SK-N-SH (cell line): ENCODE measurements around the gene KBTBD13. TPM values are rescaled to one million over a fixed set of nuclear protein-coding genes. Genes with fewer than 3 reads are reported as not detected.

Experiments used
- CTCF ChIA-PET: fragments of 300-600, 350-600 bp; formaldehyde crosslinking; extraction: SDS; loops from one replicate; lab custom pipeline; 2021; lab: Yijun Ruan, JAX
- POLR2A ChIA-PET: fragments of 350-600 bp; sonication (Branson Sonifier 250); formaldehyde crosslinking; extraction: SDS; loops from one replicate; lab custom pipeline; 2020; ENCODE audit warnings: antibody characterized with exemption, inconsistent platforms; lab: Yijun Ruan, JAX
- DNase-seq: peaks from one replicate; pipeline ENCODE4 v3.0.0; 2012
- H2AFZ ChIP-seq: fragments of 200-600 bp; sonication (generic); 2 replicates; pipeline ENCODE4 v1.8.1; 2016; ENCODE audit warnings: antibody characterized with exemption, mild to moderate bottlenecking, low read depth
- H3F3A ChIP-seq: fragments of 200-600 bp; sonication (generic); replicated peaks from 2 replicates; pipeline ENCODE3; 2016; ENCODE audit warnings: antibody characterized with exemption, mild to moderate bottlenecking; ENCODE audit not compliant: insufficient read depth
- H3K27ac ChIP-seq, 2 experiments: fragments of 200-500 bp in 1 of 2; fragments of 200-600 bp in 1 of 2; sonication (Bioruptor generic) in 1 of 2; sonication (generic), shearing (Covaris generic) in 1 of 2; 2 replicates each; pipeline versions ENCODE4 v1.5.1 to v1.6.1; 2014 to 2016; ENCODE audit warnings: low read depth in 2 of 2, inconsistent platforms in 1 of 2, low read length in 1 of 2, mild to moderate bottlenecking in 1 of 2, mixed read lengths in 1 of 2
- H3K27me3 ChIP-seq: fragments of 200-600 bp; sonication (generic), shearing (Covaris generic); 2 replicates; pipeline ENCODE4 v1.6.1; 2016; ENCODE audit warnings: mixed run types; ENCODE audit not compliant: insufficient read depth
- H3K36me3 ChIP-seq, 2 experiments: fragments of 200-500 bp in 1 of 2; fragments of 200-600 bp in 1 of 2; sonication (Bioruptor generic) in 1 of 2; sonication (generic) in 1 of 2; replicated peaks in 1 of 2; 2 replicates each; pipeline versions ENCODE3 to v1.5.1; 2014 to 2016; ENCODE audit warnings: low read length in 1 of 2, mild to moderate bottlenecking in 1 of 2; ENCODE audit not compliant: insufficient read depth in 2 of 2, control insufficient read depth in 1 of 2
- H3K4me1 ChIP-seq, 2 experiments: fragments of 200-500 bp in 1 of 2; fragments of 200-600 bp in 1 of 2; sonication (Bioruptor generic) in 1 of 2; sonication (generic), shearing (Covaris generic) in 1 of 2; 2 replicates each; pipeline versions ENCODE4 v1.5.1 to v1.6.1; 2014 to 2016; ENCODE audit warnings: low read depth in 1 of 2, low read length in 1 of 2, mixed run types in 1 of 2; ENCODE audit not compliant: insufficient read depth in 2 of 2, control insufficient read depth in 1 of 2
- H3K4me2 ChIP-seq: fragments of 200-600 bp; sonication (generic), shearing (Covaris generic); 2 replicates; pipeline ENCODE4 v1.6.1; 2017; ENCODE audit warnings: mixed run types
- H3K4me3 ChIP-seq, 2 experiments: fragments of 200-500 bp in 1 of 2; fragments of 200-600 bp in 1 of 2; sonication (Bioruptor generic) in 1 of 2; sonication (generic), shearing (Covaris generic) in 1 of 2; 2 replicates each; pipeline versions ENCODE4 v1.5.1 to v1.8.1; 2014 to 2016; ENCODE audit warnings: low read depth in 2 of 2, inconsistent platforms in 1 of 2, low read length in 1 of 2, mild to moderate bottlenecking in 1 of 2, mixed read lengths in 1 of 2, moderate library complexity in 1 of 2
- H3K79me2 ChIP-seq: fragments of 200-600 bp; sonication (generic); 2 replicates; pipeline ENCODE4 v1.8.1; 2017; ENCODE audit warnings: mild to moderate bottlenecking; ENCODE audit not compliant: insufficient read depth
- H3K9ac ChIP-seq: fragments of 200-600 bp; sonication (generic); 2 replicates; pipeline ENCODE4 v1.6.1; 2017; ENCODE audit warnings: mixed run types
- H3K9me2 ChIP-seq: fragments of 200-600 bp; sonication (generic); 2 replicates; pipeline ENCODE4 v1.6.1; 2017; ENCODE audit warnings: mixed run types
- H3K9me3 ChIP-seq: fragments of 200-600 bp; sonication (generic); 2 replicates; pipeline ENCODE4 v1.6.1; 2017; ENCODE audit warnings: mixed run types, mild to moderate bottlenecking, moderate library complexity
- H4K20me1 ChIP-seq: fragments of 200-600 bp; sonication (generic); 2 replicates; pipeline ENCODE4 v1.6.1; 2017; ENCODE audit warnings: mild to moderate bottlenecking, mixed run types; ENCODE audit not compliant: insufficient read depth
- FOXM1 ChIP-seq: IDR thresholded peaks from 2 replicates; pipeline ENCODE4 v1.4.0; 2012; ENCODE audit warnings: low read depth, mild to moderate bottlenecking
- GABPA ChIP-seq: IDR thresholded peaks from 2 replicates; pipeline ENCODE4 v1.4.0; 2012; ENCODE audit warnings: low read depth, mild to moderate bottlenecking
- GATA2 ChIP-seq: sonication (generic); formaldehyde crosslinking; IDR thresholded peaks from 2 replicates; pipeline ENCODE4 v1.5.0; 2020; ENCODE audit warnings: mild to moderate bottlenecking, missing genetic modification reagents
- MEF2A ChIP-seq: IDR thresholded peaks from 2 replicates; pipeline ENCODE4 v1.4.0; 2012; ENCODE audit warnings: low read depth, borderline replicate concordance
- MXI1 ChIP-seq: IDR thresholded peaks from 2 replicates; pipeline ENCODE4 v1.6.1; 2012; ENCODE audit warnings: mild to moderate bottlenecking, low read depth, low read length, improper control_type of control experiment
- NFIC ChIP-seq: IDR thresholded peaks from 2 replicates; pipeline ENCODE4 v1.4.0; 2012; ENCODE audit warnings: borderline replicate concordance
- NRF1 ChIP-seq: IDR thresholded peaks from 2 replicates; pipeline ENCODE4 v1.6.1; 2012; ENCODE audit warnings: low read depth, mild to moderate bottlenecking, low read length
- POLR2AphosphoS5 ChIP-seq: IDR thresholded peaks from 2 replicates; pipeline ENCODE4 v1.6.1; 2012; ENCODE audit warnings: low read depth, low read length
- RCOR1 ChIP-seq: fragments of 150-350 bp; IDR thresholded peaks from 2 replicates; pipeline ENCODE4 v1.6.1; 2017; ENCODE audit warnings: antibody characterized with exemption, low read length
- RXRA ChIP-seq: IDR thresholded peaks from 2 replicates; pipeline ENCODE4 v1.4.0; 2012; ENCODE audit warnings: low read depth, mild to moderate bottlenecking, borderline replicate concordance
- SIN3A ChIP-seq: IDR thresholded peaks from 2 replicates; pipeline ENCODE4 v1.6.1; 2012; ENCODE audit warnings: low read depth, mild to moderate bottlenecking, low read length, moderate library complexity, borderline replicate concordance
- TAF1 ChIP-seq: IDR thresholded peaks from 2 replicates; pipeline ENCODE4 v1.6.1; 2012; ENCODE audit warnings: low read depth, mild to moderate bottlenecking, low read length, moderate library complexity, borderline replicate concordance
- YY1 ChIP-seq: IDR thresholded peaks from 2 replicates; pipeline ENCODE4 v1.4.0; 2012; ENCODE audit warnings: low read depth, mild to moderate bottlenecking
- WGBS: methylation state at CpG from one replicate; pipeline ENCODE4 v1.1.6; 2017; ENCODE audit warnings: low lambda C conversion rate; 5-methylcytosine and 5-hydroxymethylcytosine counted together
- polyA plus RNA-seq, 3 experiments: library from polyadenylated mRNA; depleted of rRNA; stranded (reverse); fragments of >200 nt; gene quantifications; 2 replicates each; pipeline ENCODE4 v1.2.3, GENCODE V29; 2012
- TF ChIP-seq, protein P1 (sequence below): IDR thresholded peaks from 2 replicates; pipeline ENCODE4 v1.4.0; 2012; ENCODE audit warnings: low read depth, borderline replicate concordance
- TF ChIP-seq, protein P2 (sequence below): IDR thresholded peaks from 2 replicates; pipeline ENCODE4 v1.4.0; 2012; ENCODE audit warnings: low read depth
- TF ChIP-seq, protein P3 (sequence below): IDR thresholded peaks from 2 replicates; pipeline ENCODE4 v1.6.1; 2012; ENCODE audit warnings: mild to moderate bottlenecking, low read depth, low read length, moderate library complexity
- TF ChIP-seq, protein P4 (sequence below): IDR thresholded peaks from 2 replicates; pipeline ENCODE4; 2012
- TF ChIP-seq, protein P5 (sequence below): fragments of 150-350 bp; IDR thresholded peaks from 2 replicates; pipeline ENCODE4 v1.6.1; 2016; ENCODE audit warnings: mild to moderate bottlenecking, low read depth, low read length
- TF ChIP-seq, protein P6 (sequence below): IDR thresholded peaks from 2 replicates; pipeline ENCODE4 v1.4.0; 2012; ENCODE audit warnings: low read depth, borderline replicate concordance
- TF ChIP-seq, protein P7 (sequence below): fragments of 200-600 bp; sonication (generic); IDR thresholded peaks from 2 replicates; pipeline ENCODE4 v1.6.1; 2017; ENCODE audit warnings: antibody characterized with exemption, mild to moderate bottlenecking, moderate library complexity

The KBTBD13 gene
- polyA plus RNA-seq, 1 of the 3 experiments (the other 2 are of a cell fraction) = not detected

DNA sequence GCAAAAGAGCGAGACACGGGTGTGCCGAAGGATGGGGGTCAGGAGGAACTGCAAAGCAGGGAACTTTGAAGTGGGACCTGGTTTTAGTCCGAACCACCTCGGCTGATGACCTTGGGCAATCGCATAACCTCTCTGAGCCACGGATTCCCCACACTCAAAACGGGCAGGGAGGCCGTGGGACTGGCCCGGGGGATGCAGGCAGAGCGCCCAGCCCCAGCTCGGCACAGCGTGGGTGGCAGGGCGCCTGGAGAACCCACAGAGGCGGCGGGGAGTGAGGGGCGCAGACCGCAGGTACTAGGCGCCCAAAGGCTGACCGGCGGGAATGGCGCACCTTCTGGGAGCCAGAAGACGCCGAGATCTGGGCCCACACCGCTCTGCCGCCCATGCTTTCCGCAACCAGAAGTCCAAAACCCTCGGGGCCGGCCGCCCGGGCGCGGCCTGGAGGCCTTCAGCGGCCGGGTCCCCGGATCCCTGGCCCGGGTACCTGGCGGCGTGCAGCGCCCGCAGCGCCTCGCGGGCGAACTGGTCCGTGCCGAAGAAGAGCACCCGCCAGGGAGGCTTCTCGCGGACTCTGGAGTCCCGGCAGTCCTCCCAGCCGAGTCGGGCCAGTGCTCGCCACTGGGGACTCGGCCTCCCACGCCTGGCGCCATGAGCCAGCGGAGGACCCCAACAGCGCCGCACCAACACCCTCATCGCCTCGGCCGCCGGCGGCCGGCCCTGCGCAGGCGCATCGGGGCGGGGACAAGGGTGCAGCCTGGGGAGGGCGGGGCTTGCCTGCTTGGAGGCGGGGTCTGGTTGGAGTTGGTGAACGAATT, 47.4 kb upstream of the KBTBD13 start, which contains the start of gene MTFMT:
TSS of gene MTFMT (minus strand) at position 719 of the 815 bp plus-strand sequence. CDS start at position 693, 26 bp downstream.
- Histone ChIP-seq H3K4me1 (peaks cover 0 to 6% of the 10 kb centered on the region in 2 experiments; a peak in 2 of 4 replicates), H3K4me3 (peak within 1 kb of the TSS; percentile 76 to 92), H4K20me1 (no peaks in the 10 kb centered on the region), H3K9me3 (no peaks in the 10 kb centered on the region), H3K9me2 (no peaks in the 10 kb centered on the region), H3K79me2 (peaks cover 25% of the 10 kb centered on the region), H3K9ac (peak within 1 kb of the TSS; percentile 75), H3K27ac (peak within 1 kb of the TSS; percentile 26 to 53; a peak in 3 of 4 replicates), H3K36me3 (peaks cover 10 to 23% of the 10 kb centered on the region in 2 experiments), H3F3A (no peaks in the 10 kb centered on the region), H3K27me3 (no peaks in the 10 kb centered on the region), H2AFZ (peak within 1 kb of the TSS; percentile 93), H3K4me2 (peak within 1 kb of the TSS; percentile 95)
- ChIA-PET POLR2A (no interaction called here), CTCF (no interaction called here)
- DNase-seq = peak; percentile 99
- peak; percentile 74 for TF ChIP-seq TAF1
- TF ChIP-seq NRF1 = peak; percentile 91
- no peak for TF ChIP-seq FOXM1
- peak; percentile 75 for TF ChIP-seq MXI1
- no peak for TF ChIP-seq GATA2
- TF ChIP-seq, protein P1, sequence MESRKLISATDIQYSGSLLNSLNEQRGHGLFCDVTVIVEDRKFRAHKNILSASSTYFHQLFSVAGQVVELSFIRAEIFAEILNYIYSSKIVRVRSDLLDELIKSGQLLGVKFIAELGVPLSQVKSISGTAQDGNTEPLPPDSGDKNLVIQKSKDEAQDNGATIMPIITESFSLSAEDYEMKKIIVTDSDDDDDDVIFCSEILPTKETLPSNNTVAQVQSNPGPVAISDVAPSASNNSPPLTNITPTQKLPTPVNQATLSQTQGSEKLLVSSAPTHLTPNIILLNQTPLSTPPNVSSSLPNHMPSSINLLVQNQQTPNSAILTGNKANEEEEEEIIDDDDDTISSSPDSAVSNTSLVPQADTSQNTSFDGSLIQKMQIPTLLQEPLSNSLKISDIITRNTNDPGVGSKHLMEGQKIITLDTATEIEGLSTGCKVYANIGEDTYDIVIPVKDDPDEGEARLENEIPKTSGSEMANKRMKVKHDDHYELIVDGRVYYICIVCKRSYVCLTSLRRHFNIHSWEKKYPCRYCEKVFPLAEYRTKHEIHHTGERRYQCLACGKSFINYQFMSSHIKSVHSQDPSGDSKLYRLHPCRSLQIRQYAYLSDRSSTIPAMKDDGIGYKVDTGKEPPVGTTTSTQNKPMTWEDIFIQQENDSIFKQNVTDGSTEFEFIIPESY = no peak
- TF ChIP-seq MEF2A = no peak
- no peak for TF ChIP-seq GABPA
- TF ChIP-seq, protein P2, sequence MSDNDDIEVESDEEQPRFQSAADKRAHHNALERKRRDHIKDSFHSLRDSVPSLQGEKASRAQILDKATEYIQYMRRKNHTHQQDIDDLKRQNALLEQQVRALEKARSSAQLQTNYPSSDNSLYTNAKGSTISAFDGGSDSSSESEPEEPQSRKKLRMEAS = 0 out of 2 replicates have a peak, but pooled peaks have one; percentile 42
- peak; percentile 94 for TF ChIP-seq POLR2AphosphoS5
- TF ChIP-seq, protein P3, sequence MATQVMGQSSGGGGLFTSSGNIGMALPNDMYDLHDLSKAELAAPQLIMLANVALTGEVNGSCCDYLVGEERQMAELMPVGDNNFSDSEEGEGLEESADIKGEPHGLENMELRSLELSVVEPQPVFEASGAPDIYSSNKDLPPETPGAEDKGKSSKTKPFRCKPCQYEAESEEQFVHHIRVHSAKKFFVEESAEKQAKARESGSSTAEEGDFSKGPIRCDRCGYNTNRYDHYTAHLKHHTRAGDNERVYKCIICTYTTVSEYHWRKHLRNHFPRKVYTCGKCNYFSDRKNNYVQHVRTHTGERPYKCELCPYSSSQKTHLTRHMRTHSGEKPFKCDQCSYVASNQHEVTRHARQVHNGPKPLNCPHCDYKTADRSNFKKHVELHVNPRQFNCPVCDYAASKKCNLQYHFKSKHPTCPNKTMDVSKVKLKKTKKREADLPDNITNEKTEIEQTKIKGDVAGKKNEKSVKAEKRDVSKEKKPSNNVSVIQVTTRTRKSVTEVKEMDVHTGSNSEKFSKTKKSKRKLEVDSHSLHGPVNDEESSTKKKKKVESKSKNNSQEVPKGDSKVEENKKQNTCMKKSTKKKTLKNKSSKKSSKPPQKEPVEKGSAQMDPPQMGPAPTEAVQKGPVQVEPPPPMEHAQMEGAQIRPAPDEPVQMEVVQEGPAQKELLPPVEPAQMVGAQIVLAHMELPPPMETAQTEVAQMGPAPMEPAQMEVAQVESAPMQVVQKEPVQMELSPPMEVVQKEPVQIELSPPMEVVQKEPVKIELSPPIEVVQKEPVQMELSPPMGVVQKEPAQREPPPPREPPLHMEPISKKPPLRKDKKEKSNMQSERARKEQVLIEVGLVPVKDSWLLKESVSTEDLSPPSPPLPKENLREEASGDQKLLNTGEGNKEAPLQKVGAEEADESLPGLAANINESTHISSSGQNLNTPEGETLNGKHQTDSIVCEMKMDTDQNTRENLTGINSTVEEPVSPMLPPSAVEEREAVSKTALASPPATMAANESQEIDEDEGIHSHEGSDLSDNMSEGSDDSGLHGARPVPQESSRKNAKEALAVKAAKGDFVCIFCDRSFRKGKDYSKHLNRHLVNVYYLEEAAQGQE = 0 out of 2 replicates have a peak, but pooled peaks have one; percentile 14
- TF ChIP-seq YY1 = peak; percentile 69
- TF ChIP-seq, protein P4, sequence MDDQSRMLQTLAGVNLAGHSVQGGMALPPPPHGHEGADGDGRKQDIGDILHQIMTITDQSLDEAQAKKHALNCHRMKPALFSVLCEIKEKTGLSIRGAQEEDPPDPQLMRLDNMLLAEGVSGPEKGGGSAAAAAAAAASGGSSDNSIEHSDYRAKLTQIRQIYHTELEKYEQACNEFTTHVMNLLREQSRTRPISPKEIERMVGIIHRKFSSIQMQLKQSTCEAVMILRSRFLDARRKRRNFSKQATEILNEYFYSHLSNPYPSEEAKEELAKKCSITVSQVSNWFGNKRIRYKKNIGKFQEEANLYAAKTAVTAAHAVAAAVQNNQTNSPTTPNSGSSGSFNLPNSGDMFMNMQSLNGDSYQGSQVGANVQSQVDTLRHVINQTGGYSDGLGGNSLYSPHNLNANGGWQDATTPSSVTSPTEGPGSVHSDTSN = no peak
- TF ChIP-seq, protein P5, sequence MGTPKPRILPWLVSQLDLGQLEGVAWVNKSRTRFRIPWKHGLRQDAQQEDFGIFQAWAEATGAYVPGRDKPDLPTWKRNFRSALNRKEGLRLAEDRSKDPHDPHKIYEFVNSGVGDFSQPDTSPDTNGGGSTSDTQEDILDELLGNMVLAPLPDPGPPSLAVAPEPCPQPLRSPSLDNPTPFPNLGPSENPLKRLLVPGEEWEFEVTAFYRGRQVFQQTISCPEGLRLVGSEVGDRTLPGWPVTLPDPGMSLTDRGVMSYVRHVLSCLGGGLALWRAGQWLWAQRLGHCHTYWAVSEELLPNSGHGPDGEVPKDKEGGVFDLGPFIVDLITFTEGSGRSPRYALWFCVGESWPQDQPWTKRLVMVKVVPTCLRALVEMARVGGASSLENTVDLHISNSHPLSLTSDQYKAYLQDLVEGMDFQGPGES = no peak
- TF ChIP-seq NFIC = no peak
- no peak for TF ChIP-seq RXRA
- TF ChIP-seq, protein P6, sequence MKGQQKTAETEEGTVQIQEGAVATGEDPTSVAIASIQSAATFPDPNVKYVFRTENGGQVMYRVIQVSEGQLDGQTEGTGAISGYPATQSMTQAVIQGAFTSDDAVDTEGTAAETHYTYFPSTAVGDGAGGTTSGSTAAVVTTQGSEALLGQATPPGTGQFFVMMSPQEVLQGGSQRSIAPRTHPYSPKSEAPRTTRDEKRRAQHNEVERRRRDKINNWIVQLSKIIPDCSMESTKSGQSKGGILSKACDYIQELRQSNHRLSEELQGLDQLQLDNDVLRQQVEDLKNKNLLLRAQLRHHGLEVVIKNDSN = no peak
- TF ChIP-seq RCOR1 = no peak
- peak; percentile 42; the same call in 1 of the 2 replicates for TF ChIP-seq SIN3A
- TF ChIP-seq, protein P7, sequence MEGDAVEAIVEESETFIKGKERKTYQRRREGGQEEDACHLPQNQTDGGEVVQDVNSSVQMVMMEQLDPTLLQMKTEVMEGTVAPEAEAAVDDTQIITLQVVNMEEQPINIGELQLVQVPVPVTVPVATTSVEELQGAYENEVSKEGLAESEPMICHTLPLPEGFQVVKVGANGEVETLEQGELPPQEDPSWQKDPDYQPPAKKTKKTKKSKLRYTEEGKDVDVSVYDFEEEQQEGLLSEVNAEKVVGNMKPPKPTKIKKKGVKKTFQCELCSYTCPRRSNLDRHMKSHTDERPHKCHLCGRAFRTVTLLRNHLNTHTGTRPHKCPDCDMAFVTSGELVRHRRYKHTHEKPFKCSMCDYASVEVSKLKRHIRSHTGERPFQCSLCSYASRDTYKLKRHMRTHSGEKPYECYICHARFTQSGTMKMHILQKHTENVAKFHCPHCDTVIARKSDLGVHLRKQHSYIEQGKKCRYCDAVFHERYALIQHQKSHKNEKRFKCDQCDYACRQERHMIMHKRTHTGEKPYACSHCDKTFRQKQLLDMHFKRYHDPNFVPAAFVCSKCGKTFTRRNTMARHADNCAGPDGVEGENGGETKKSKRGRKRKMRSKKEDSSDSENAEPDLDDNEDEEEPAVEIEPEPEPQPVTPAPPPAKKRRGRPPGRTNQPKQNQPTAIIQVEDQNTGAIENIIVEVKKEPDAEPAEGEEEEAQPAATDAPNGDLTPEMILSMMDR = peak; percentile 17; the same call in 1 of the 2 replicates
- WGBS = under 1% methylated on average over 35 of the region's 73 CpGs
